ENCODE results near the gene POF1B. TPM values are rescaled to one million over a fixed set of nuclear protein-coding genes. Genes with fewer than 3 reads are reported as not detected.

The POF1B gene
- total RNA-seq, 1 donor from 2014 or later: 19.7 TPM

GRCh38 chrX:85244450-85245211, 134.8 kb downstream of the POF1B start:
- H3K27ac Mint-ChIP-seq: peak overlapping the region; percentile 91
- no peak for DNase-seq (ENCODE audit: extremely low spot score, unreplicated experiment)
- H3K36me3 Mint-ChIP-seq: no peaks in the 10 kb centered on the region

GRCh38 chrX:85243761-85244449, 135.6 kb downstream of the POF1B start, which contains the start of the genes SATL1 and ZNF711:
TSS of gene SATL1 (minus strand) at chrX:85243779. CDS start at chrX:85108968, 134,811 bp downstream.
TSS of gene ZNF711 (plus strand) at chrX:85243991. CDS start at chrX:85247573, 3,582 bp downstream.
- peak within 1 kb of the TSS; percentile 91 for H3K27ac Mint-ChIP-seq
- peak; percentile 80 for DNase-seq (ENCODE audit: extremely low spot score, unreplicated experiment)
- no peaks in the 10 kb centered on the region for H3K27me3 Mint-ChIP-seq
- no peaks in the 10 kb centered on the region for H3K36me3 Mint-ChIP-seq
- peak within 1 kb of the TSS; percentile 94 for H3K4me3 Mint-ChIP-seq
- H3K9me3 Mint-ChIP-seq: no peaks in the 10 kb centered on the region
- H3K4me1 Mint-ChIP-seq (ENCODE audit: unreplicated experiment): peaks cover 4% of the 10 kb centered on the region
- no peak for TF ChIP-seq CTCF (conservative IDR thresholded peaks at IDR 0.05)

More at GRCh38 chrX:85244450-85245211, 134.8 kb downstream of the POF1B start:
- Mint-ChIP-seq H3K4me3 (peak overlapping the region; percentile 94), H3K4me1 (ENCODE audit: unreplicated experiment) (peaks cover 4% of the 10 kb centered on the region), H3K9me3 (no peaks in the 10 kb centered on the region), H3K27me3 (no peaks in the 10 kb centered on the region)
- TF ChIP-seq CTCF (conservative IDR thresholded peaks at IDR 0.05): peak; percentile 19

GRCh38 chrX:85243155-85243554, 136.3 kb downstream of the POF1B start:
- Mint-ChIP-seq H3K9me3 (peaks cover 2% of the 10 kb centered on the region), H3K4me3 (peak overlapping the region; percentile 89), H3K4me1 (ENCODE audit: unreplicated experiment) (peaks cover 4% of the 10 kb centered on the region), H3K27ac (peak overlapping the region; percentile 91), H3K36me3 (no peaks in the 10 kb centered on the region), H3K27me3 (no peaks in the 10 kb centered on the region)
- TF ChIP-seq CTCF (conservative IDR thresholded peaks at IDR 0.05): no peak
- DNase-seq (ENCODE audit: extremely low spot score, unreplicated experiment): no peak

Other genes with a start within 250 kb of the POF1B start
- 0.07 and 0.31 TPM in 2 replicates for gene SATL1, start 135.9 kb downstream of the POF1B start, total RNA-seq (ENCODE audit: low replicate concordance)
- gene ZNF711, start 135.7 kb downstream of the POF1B start, total RNA-seq (ENCODE audit: low replicate concordance): 14.6 and 25.7 TPM in 2 replicates

All from type B pancreatic cell (in vitro differentiated cells).